Neural cell (in vitro differentiated cells): ENCODE data around the gene C16orf89. TPM values are rescaled to one million over a fixed set of nuclear protein-coding genes. Genes with fewer than 3 reads are reported as not detected.

ENCODE experiments used
- H2AFZ ChIP-seq: fragments of 200-600, 300-800 bp; sonication (generic), shearing (Covaris generic); 2 replicates; pipeline ENCODE4 v1.6.0; 2014; ENCODE audit warnings: low read depth, mild to moderate bottlenecking, antibody characterized with exemption, low read length, moderate library complexity
- H3F3A ChIP-seq: fragments of 200-600 bp; shearing (Covaris generic); 2 replicates; pipeline ENCODE4 v1.6.1; 2016; ENCODE audit warnings: mild to moderate bottlenecking, moderate library complexity, mixed read lengths, antibody characterized with exemption, low read length; ENCODE audit not compliant: insufficient read depth, poor library complexity, severe bottlenecking
- H3K27ac ChIP-seq: fragments of 200-600, 300-800 bp; sonication (generic), shearing (Covaris generic); 2 replicates; pipeline ENCODE4 v1.5.1; 2014; ENCODE audit warnings: mild to moderate bottlenecking, low read length, moderate library complexity
- H3K27me3 ChIP-seq: fragments of 300-800, 200-600 bp; sonication (generic), shearing (Covaris generic); 2 replicates; pipeline ENCODE4 v1.6.0; 2014; ENCODE audit warnings: mild to moderate bottlenecking, low read depth, low read length, moderate library complexity; ENCODE audit not compliant: insufficient read depth
- H3K36me3 ChIP-seq: fragments of 300-800, 200-600 bp; sonication (generic), shearing (Covaris generic); 2 replicates; pipeline ENCODE4 v1.5.1; 2014; ENCODE audit warnings: mild to moderate bottlenecking, antibody characterized with exemption, low read length, moderate library complexity; ENCODE audit not compliant: insufficient read depth
- H3K4me2 ChIP-seq: fragments of 300-800, 200-600 bp; sonication (generic), shearing (Covaris generic); 2 replicates; pipeline ENCODE4 v1.6.0; 2014; ENCODE audit warnings: mild to moderate bottlenecking, low read length
- H3K4me3 ChIP-seq: fragments of 300-800, 200-600 bp; sonication (generic), shearing (Covaris generic); 2 replicates; pipeline ENCODE4 v1.5.1; 2014; ENCODE audit warnings: mild to moderate bottlenecking, low read length, moderate library complexity
- H3K79me2 ChIP-seq: fragments of 200-600 bp; shearing (Covaris generic); replicated peaks from 2 replicates; pipeline ENCODE4 v1.6.0; 2014; ENCODE audit warnings: mild to moderate bottlenecking, low read length, moderate library complexity; ENCODE audit not compliant: insufficient read depth
- H3K9ac ChIP-seq: fragments of 300-800, 200-600 bp; sonication (generic), shearing (Covaris generic); 2 replicates; pipeline ENCODE4 v1.6.1; 2016; ENCODE audit warnings: mild to moderate bottlenecking, low read length, mixed read lengths
- H3K9me2 ChIP-seq: fragments of 200-600 bp; shearing (Covaris generic); 2 replicates; pipeline ENCODE4 v1.6.1; 2016; ENCODE audit warnings: mild to moderate bottlenecking, low read length, mixed read lengths; ENCODE audit not compliant: insufficient read depth
- H3K9me3 ChIP-seq: fragments of 200-600, 300-800 bp; sonication (generic), shearing (Covaris generic); 2 replicates; pipeline ENCODE4 v1.6.1; 2016; ENCODE audit warnings: mild to moderate bottlenecking, mixed run types, low read length, moderate library complexity, mixed read lengths
- H4K20me1 ChIP-seq: fragments of 200-600 bp; shearing (Covaris generic); 2 replicates; pipeline ENCODE4 v1.6.1; 2016; ENCODE audit warnings: mild to moderate bottlenecking, mixed run types; ENCODE audit not compliant: insufficient read depth
- CTCF ChIP-seq: fragments of 450-650 bp; IDR thresholded peaks from 2 replicates; pipeline ENCODE4 v1.5.1; 2014; ENCODE audit warnings: antibody characterized with exemption, mild to moderate bottlenecking, moderate library complexity; ENCODE audit not compliant: poor library complexity, severe bottlenecking
- EP300 ChIP-seq: fragments of 450-650 bp; conservative IDR thresholded peaks from 2 replicates; pipeline ENCODE4 v1.6.1; 2014; ENCODE audit warnings: antibody characterized with exemption, mild to moderate bottlenecking, moderate library complexity; ENCODE audit not compliant: poor library complexity, severe bottlenecking
- EZH2 ChIP-seq: fragments of 200-600, 300-800 bp; shearing (Covaris generic), sonication (generic); IDR thresholded peaks from 2 replicates; pipeline ENCODE4 v1.6.1; 2014; ENCODE audit warnings: antibody characterized with exemption, low read length, borderline replicate concordance, mild to moderate bottlenecking; ENCODE audit not compliant: insufficient read depth, poor library complexity, severe bottlenecking
- MXI1 ChIP-seq: fragments of 450-650 bp; conservative IDR thresholded peaks from 2 replicates; pipeline ENCODE4 v1.6.1; 2014; ENCODE audit warnings: antibody characterized with exemption, mild to moderate bottlenecking; ENCODE audit not compliant: poor library complexity, severe bottlenecking
- POLR2AphosphoS5 ChIP-seq: IDR thresholded peaks from 2 replicates; pipeline ENCODE4 v1.6.1; 2012
- RAD21 ChIP-seq: fragments of 450-650 bp; conservative IDR thresholded peaks from 2 replicates; pipeline ENCODE4 v1.6.1; 2014; ENCODE audit warnings: antibody characterized with exemption, mild to moderate bottlenecking, moderate library complexity
- REST ChIP-seq: IDR thresholded peaks from 2 replicates; pipeline ENCODE4 v1.6.1; 2012; ENCODE audit warnings: borderline replicate concordance
- SMC3 ChIP-seq: fragments of 450-650 bp; conservative IDR thresholded peaks from 2 replicates; pipeline ENCODE4 v1.6.1; 2014; ENCODE audit warnings: antibody characterized with exemption, mild to moderate bottlenecking, moderate library complexity; ENCODE audit not compliant: poor library complexity
- TAF1 ChIP-seq: IDR thresholded peaks from 2 replicates; pipeline ENCODE4 v1.6.1; 2012; ENCODE audit warnings: low read depth
- polyA plus RNA-seq: library from polyadenylated mRNA; depleted of rRNA; stranded (reverse); fragments of >200 nt; gene quantifications from 2 replicates; pipeline ENCODE4 v1.2.3, GENCODE V29; 2014

The C16orf89 gene
- polyA plus RNA-seq, 1 donor from 2014 or later: not detected

- H4K20me1 ChIP-seq: no peaks in the 10 kb centered on the region
- H3K9me2 ChIP-seq: no peaks in the 10 kb centered on the region
- no peak overlapping the region for H3K4me3 ChIP-seq
- no peak overlapping the region for H3K4me2 ChIP-seq
- H3K9me3 ChIP-seq: no peaks in the 10 kb centered on the region
- no peaks in the 10 kb centered on the region for H3K36me3 ChIP-seq
- no peak overlapping the region for H3K27ac ChIP-seq
- H3K9ac ChIP-seq: no peak overlapping the region
- no peaks in the 10 kb centered on the region for H3K79me2 ChIP-seq
- no peaks in the 10 kb centered on the region for H3K27me3 ChIP-seq
- TF ChIP-seq RAD21 (no peak), SMC3 (no peak), TAF1 (no peak), MXI1 (no peak), REST (no peak), POLR2AphosphoS5 (no peak), CTCF (no peak), EP300 (no peak), EZH2 (no peak)
- no peak overlapping the region for H2AFZ ChIP-seq
- H3F3A ChIP-seq: no peaks in the 10 kb centered on the region
Observed at GRCh38 chr16:5040451-5040850, 25.3 kb downstream of the C16orf89 start.

- TF ChIP-seq MXI1: no peak
- Histone ChIP-seq H3K4me3 (no peak overlapping the region), H3K36me3 (no peaks in the 10 kb centered on the region), H3K9me2 (no peaks in the 10 kb centered on the region), H3K79me2 (no peaks in the 10 kb centered on the region), H3K4me2 (no peak overlapping the region), H3F3A (no peaks in the 10 kb centered on the region), H4K20me1 (no peaks in the 10 kb centered on the region), H3K9ac (no peak overlapping the region), H2AFZ (no peak overlapping the region), H3K27ac (no peak overlapping the region), H3K9me3 (no peaks in the 10 kb centered on the region), H3K27me3 (no peaks in the 10 kb centered on the region)
Observed at GRCh38 chr16:5036228-5037156, 29.3 kb downstream of the C16orf89 start.
